Fibroblast of the aortic adventitia (primary cell): ENCODE measurements around the gene SMIM45.

Experiments
- DNase-seq: peaks from one replicate; pipeline ENCODE4 v3.0.0-alpha.2; 2010; ENCODE audit warnings: low read depth
- H3K4me3 ChIP-seq: 2 replicates; pipeline ENCODE4 v1.5.1; 2011; ENCODE audit warnings: low read depth, mild to moderate bottlenecking, control low read depth, low read length, moderate library complexity
- TF ChIP-seq, protein P1 (sequence below): IDR thresholded peaks from 2 replicates; pipeline ENCODE4 v1.5.1; 2011; ENCODE audit warnings: mild to moderate bottlenecking, low read length, control low read depth, inconsistent platforms; ENCODE audit not compliant: insufficient read depth

Gene SMIM45

DNA sequence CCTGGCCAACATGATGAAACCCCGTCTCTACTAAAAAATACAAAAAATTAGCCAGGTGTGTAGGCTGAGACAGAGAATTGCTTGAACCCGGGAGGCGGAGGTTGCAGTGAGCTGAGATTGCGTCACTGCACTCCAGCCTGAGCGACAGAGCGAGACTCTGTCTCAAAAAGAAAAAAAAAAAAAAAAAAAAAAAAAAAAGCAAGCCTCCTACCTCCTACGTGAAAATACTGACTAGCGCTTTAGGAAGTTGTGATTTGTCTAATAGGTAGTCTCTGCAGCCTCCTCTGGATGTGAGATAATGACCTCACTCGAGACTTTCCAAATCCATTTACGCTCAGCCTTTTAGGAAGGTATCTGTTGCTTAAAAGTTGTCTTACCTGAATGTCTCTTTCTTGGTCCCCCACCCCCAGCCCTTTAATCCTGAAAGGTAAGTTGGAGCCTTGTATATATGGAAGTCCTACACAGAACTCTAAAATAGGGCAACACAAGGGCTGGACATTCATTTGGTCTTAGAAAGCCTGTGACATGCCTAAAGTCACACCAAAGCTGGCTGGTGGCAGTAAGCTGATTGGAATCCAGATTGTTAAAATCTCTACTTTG is 22.8 kb downstream of the SMIM45 start:
- no peak for DNase-seq
- H3K4me3 ChIP-seq, result no peak overlapping the region
- TF ChIP-seq, protein P1, sequence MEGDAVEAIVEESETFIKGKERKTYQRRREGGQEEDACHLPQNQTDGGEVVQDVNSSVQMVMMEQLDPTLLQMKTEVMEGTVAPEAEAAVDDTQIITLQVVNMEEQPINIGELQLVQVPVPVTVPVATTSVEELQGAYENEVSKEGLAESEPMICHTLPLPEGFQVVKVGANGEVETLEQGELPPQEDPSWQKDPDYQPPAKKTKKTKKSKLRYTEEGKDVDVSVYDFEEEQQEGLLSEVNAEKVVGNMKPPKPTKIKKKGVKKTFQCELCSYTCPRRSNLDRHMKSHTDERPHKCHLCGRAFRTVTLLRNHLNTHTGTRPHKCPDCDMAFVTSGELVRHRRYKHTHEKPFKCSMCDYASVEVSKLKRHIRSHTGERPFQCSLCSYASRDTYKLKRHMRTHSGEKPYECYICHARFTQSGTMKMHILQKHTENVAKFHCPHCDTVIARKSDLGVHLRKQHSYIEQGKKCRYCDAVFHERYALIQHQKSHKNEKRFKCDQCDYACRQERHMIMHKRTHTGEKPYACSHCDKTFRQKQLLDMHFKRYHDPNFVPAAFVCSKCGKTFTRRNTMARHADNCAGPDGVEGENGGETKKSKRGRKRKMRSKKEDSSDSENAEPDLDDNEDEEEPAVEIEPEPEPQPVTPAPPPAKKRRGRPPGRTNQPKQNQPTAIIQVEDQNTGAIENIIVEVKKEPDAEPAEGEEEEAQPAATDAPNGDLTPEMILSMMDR, result no peak

DNA sequence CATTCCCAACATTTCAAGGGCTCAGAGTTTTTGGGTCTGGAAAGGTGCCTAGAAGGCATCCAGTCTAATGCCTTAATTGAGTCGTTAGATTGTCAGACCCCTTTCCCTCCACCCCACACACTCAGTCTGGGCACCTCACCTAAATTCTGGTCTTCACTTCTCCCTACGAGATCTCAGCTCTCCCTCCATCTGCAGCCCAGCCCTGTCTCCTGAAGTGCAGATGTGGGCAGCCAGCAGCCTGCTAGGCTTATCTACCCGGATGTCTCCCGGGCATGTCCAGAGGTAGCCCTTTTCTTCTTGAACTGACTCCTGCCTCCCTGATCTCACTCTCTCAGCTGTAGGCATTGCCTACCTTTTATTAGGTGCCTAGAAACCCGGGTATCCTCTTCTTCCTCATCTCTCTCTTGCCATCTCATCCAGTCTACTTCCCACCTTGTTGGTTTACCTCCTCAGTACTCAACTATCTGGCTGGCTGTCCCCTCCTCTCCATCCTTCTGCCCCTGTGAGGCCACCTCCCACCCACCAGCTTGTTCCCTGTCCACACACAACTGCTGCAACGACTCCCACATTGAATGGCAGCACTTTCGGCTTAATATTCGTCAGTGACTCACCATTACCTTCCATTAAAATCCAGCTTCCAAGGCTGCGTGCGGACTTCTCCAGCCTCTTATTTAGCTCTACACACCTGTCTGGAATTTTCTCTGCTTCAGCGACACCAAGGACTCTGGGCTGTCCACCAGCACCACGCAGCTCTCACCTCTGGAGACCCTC is 23.5 kb downstream of the SMIM45 start:
- no peak overlapping the region for H3K4me3 ChIP-seq
- TF ChIP-seq, protein P1, result no peak
- no peak for DNase-seq

DNA sequence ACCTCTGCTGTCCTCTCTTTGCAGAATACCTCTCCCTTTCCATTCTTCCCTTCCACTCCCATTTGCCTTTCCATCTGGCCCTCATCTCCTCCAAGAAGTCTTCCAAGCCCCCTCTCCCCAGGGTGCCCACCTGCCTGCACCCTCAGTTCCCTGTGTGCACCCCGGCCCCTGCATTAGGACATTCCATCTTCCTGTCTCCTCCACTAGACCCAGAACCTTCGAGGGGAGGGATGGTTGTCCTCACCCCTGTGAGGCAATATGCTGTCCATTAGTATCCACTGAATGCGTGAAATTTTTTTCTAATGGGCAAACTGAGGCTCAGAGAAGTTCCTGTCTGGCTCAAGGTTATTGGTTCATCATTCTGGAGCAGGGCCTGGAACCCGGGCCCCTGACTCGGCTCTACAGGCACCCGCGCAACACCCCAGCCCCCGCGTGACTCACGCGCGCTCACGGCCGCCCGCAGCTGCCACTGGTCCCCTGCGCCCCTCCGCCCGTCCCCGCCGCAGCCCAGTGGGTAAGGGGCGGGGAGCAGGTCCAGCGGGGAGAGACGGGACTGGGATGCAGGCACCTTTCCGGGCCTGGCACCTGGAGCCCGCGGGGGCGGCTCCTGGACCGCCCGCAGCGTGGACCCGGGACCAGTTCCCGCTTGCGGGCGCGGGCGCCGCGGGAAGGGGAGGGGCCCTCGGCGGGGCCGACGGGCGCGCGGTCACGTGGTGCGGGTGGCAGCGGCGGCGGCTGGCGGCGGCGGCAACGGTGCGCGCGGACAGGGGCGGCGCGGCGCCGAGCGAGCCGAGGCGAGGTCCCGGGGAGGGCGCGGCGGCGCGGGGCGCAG is 24.3 kb downstream of the SMIM45 start:
- no peak for DNase-seq
- H3K4me3 ChIP-seq, result peak overlapping the region; percentile 40
- TF ChIP-seq, protein P1, result no peak

DNA sequence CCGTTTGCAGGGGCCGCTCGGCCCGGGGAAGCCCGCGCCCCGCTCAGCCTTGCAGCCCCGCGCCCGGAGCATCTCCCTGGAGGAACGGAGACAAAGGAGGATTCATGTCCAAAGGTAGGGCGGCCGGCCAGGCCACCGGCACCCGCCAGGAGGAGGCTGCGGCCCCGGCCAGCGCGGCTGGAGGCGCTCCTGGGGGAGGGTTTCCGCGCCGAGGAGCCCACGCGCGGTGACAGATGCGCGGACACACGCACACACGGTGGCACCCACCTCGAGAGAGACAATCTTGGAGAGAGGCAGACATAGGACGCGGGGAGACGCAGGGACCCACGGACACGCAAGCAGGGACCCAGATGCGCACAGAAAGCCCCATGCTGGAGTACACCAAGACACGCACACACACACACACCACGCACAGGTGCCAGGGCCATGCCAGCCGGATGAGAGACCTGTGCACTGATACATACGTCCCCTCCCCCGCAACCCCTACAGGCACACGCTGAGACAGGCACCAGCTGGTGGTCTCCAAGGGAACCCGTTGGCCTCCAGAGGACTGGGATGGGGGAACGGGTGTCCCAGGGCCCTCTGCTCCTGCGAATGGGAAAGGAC is 25.1 kb downstream of the SMIM45 start:
- no peak for DNase-seq
- TF ChIP-seq, protein P1, result no peak
- no peak overlapping the region for H3K4me3 ChIP-seq

DNA sequence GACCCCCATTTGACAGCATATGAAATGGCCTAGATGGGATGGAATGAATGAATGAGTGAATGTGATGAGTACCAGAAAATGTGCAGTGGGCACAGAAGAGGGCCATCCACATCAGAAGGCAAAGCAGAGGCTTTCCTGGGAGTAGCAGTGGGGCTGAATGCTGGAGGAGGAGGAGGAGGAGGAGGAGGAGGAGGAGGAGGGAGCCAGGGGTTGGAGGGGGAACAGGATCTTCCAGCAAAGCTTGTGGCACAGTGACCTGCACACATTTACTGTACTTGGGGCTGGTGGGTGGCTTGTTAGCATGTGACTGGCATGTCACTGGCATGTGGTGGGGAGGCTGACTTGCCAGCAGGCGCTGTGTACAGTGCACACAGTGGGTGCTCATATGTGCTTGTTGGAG is 26.8 kb downstream of the SMIM45 start:
- no peak for DNase-seq
- no peak overlapping the region for H3K4me3 ChIP-seq
- TF ChIP-seq, protein P1, result no peak

DNA sequence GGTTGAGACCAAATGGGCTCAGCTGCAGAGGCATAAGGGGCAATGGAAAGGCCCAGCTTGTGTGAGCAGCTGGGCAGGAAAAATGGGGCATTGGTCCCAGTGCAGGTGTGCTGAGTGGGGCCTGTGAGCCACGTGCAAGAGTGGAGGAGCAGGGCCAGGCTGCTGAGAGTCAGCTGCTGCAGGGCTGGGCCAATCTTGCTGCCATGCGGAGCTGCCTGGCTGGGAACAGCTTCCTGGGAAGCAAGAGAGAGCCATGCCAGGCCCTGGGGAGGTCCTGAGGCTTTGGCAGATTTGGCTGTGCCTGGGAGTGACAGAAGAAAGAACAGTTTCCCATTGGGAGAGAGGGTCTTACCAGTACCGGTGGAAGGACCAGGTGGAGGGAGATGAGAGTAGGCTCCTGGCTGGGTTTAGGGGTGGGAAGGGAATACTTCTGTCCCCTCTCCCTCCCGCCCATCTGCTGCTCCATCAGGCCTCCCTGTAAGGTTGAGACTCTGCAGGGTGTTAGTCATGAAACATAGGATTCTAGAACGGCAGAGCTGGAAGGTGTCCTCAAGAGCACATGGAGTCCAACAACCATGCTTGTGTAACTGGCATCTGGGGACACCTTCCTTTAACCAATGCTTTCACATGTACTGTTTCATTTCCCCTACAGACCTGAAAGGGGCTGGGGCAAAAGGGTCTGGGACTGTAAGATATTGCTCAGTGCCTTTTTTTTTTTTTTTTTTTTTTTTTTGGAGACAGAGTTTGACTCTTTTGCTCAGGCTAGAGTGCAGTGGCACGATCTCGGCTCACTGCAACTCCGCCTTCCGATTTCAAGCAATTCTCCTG is 27.7 kb downstream of the SMIM45 start:
- no peak for DNase-seq
- TF ChIP-seq, protein P1, result no peak

More for the DNA sequence above, 27.7 kb downstream of the SMIM45 start:
- no peak overlapping the region for H3K4me3 ChIP-seq
